Ishikawa (cell line): ENCODE results near the gene TAGLN3.

Source experiments
- CEBPB ChIP-seq: IDR thresholded peaks from 2 replicates; pipeline ENCODE4 v1.6.1; 2012
- CREB1 ChIP-seq: IDR thresholded peaks from 2 replicates; pipeline ENCODE4 v1.6.1; 2012; ENCODE audit warnings: low read depth
- EGR1 ChIP-seq: IDR thresholded peaks from 2 replicates; pipeline ENCODE4 v1.6.1; 2012
- EP300 ChIP-seq: IDR thresholded peaks from 2 replicates; pipeline ENCODE4 v1.6.1; 2012; ENCODE audit warnings: borderline replicate concordance
- FOXM1 ChIP-seq: IDR thresholded peaks from 2 replicates; pipeline ENCODE4 v1.6.1; 2012; ENCODE audit warnings: low read depth, borderline replicate concordance
- REST ChIP-seq: IDR thresholded peaks from 2 replicates; pipeline ENCODE4 v1.6.1; 2012; ENCODE audit warnings: low read depth, mild to moderate bottlenecking
- TAF1 ChIP-seq: IDR thresholded peaks from 2 replicates; pipeline ENCODE4 v1.6.1; 2012; ENCODE audit warnings: low read depth, mild to moderate bottlenecking
- TEAD4 ChIP-seq: IDR thresholded peaks from 2 replicates; pipeline ENCODE4 v1.6.1; 2012
- YY1 ChIP-seq: IDR thresholded peaks from 2 replicates; pipeline ENCODE4 v1.6.1; 2012; ENCODE audit warnings: low read depth
- ZBTB7A ChIP-seq: IDR thresholded peaks from 2 replicates; pipeline ENCODE4 v1.6.1; 2012; ENCODE audit warnings: low read depth
- TF ChIP-seq, protein P1 (sequence below): IDR thresholded peaks from 2 replicates; pipeline ENCODE4 v1.6.1; 2012
- TF ChIP-seq, protein P2 (sequence below): IDR thresholded peaks from 2 replicates; pipeline ENCODE4 v1.6.1; 2012

- TF ChIP-seq CEBPB, result no peak
- TF ChIP-seq, protein P1, sequence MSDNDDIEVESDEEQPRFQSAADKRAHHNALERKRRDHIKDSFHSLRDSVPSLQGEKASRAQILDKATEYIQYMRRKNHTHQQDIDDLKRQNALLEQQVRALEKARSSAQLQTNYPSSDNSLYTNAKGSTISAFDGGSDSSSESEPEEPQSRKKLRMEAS, result no peak
- no peak for TF ChIP-seq CREB1
- no peak for TF ChIP-seq REST
- no peak for TF ChIP-seq ZBTB7A
- TF ChIP-seq YY1, result no peak
- TF ChIP-seq TAF1, result no peak
- no peak for TF ChIP-seq TEAD4
- TF ChIP-seq, protein P2, sequence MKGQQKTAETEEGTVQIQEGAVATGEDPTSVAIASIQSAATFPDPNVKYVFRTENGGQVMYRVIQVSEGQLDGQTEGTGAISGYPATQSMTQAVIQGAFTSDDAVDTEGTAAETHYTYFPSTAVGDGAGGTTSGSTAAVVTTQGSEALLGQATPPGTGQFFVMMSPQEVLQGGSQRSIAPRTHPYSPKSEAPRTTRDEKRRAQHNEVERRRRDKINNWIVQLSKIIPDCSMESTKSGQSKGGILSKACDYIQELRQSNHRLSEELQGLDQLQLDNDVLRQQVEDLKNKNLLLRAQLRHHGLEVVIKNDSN, result no peak
- TF ChIP-seq FOXM1, result no peak
- no peak for TF ChIP-seq EP300
- TF ChIP-seq EGR1, result no peak
Observed at GRCh38 chr3:112000367-112000771, 1.6 kb downstream of the TAGLN3 start.
